Measurements from ENCODE around the gene GAB2.
"Not testable (repeated sequence)": the region's sequence is repeated elsewhere in the genome, so short reads cannot be mapped to it uniquely, and the experiment has no call there.

GAB2 gene

DNA sequence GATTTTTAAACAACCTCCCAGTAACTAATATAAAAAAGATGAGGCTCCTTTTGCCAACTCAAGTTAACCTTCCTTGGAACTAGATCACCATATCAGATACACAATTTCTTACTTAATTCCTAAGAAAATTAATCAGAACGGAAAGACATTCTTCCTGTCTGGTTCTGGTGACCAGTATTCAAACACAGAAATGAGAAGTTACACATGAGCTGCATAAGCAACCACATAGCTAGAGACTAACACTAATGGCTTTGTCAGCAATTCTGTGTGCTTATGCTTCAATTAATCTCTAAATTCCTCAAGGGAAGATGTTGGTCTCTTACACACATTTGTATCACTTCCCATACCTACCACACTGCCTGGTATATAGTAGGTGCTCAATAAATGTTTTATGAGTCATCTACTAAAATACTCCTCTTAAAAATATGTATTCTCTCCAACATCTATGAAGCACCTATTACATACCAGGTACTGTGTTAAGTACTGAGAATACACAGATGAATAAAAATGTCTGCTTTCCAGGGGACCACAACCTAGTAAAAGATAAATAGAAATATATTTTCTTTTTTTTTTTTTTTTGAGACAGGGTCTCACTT lies 54.5 kb downstream of the GAB2 start:
- DNase-seq = no peak

DNA sequence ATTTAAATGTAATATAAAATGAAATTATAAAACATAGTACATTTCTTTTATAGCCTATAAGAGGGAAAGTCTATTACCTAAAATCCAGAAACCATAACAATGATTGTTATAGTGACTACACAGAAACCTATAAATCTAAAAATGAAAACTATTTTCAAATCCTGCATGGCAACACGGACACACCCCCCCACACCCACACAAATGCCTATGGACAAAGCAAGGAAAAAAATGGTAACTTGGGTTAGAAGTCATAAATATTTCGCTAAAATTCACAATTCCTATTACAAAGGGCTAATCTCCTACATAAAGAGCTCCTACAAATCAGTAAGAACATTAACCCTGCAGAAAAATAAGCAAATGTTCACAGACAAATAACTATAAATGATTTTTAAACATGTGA lies 56.4 kb downstream of the GAB2 start:
- no peak for DNase-seq

DNA sequence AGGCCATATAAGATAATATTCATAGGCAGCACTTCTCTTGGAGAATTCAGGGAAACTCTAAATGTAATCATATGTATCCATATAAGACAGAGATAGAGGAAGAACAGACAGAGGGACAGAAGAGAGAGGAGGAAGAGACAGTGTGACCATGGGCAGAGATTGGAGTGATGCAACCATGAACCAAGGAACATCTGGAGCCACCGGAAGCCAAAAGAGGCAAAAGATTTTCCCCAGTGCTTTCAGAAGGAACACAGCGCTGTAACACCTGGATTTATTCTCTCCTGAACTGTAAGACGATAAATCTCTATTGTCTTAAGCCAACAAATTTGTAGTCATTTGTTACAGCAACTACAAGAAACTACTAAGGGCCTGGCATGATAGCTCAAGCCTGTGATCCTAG lies 57.7 kb downstream of the GAB2 start:
- DNase-seq = no peak

DNA sequence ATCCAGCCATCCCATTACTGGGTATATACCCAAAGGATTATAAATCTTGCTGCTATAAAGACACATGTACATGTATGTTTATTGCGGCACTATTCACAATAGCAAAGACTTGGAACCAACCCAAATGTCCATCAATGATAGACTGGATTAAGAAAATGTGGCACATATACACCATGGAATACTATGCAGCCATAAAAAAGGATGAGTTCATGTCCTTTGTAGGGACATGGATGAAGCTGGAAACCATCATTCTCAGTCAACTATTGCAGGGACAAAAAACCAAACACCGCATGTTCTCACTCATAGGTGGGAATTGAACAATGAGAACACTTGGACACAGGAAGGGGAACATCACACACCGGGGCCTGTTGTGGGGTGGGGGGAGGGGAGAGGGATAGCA lies 59.7 kb downstream of the GAB2 start:
- DNase-seq = not testable (repeated sequence)

DNA sequence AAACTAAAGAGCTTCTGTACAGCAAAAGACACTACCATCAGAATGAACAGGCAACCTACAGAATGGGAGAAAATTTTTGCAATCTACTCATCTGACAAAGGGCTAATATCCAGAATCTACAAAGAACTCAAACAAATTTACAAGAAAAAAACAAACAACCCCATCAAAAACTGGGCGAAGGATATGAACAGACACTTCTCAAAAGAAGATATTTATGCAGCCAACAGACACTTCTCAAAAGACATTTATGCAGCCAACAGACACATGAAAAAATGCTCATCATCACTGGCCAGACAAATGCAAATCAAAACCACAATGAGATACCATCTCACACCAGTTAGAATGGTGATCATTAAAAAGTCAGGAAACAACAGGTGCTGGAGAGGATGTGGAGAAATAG lies 60.2 kb downstream of the GAB2 start:
- not testable (repeated sequence) for DNase-seq

DNA sequence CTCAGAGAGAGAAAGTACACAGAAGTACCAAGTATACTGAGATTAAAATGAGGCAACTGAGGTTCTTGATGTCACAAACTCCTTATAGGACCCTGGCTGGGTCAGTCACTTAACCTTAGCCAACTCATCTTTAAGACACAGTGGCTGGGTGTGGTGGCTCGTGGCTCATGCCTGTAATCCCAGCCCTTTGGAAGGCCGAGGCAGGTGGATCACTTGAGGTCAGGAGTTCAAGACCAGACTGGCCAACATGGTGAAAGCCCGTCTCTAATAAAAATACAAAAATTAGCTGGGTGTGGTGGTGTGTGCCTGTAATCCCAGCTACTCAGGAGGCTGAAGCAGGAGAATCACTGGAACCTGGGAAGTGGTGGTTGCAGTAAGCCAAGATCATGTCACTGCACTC lies 61.9 kb downstream of the GAB2 start:
- not testable (repeated sequence) for DNase-seq

DNA sequence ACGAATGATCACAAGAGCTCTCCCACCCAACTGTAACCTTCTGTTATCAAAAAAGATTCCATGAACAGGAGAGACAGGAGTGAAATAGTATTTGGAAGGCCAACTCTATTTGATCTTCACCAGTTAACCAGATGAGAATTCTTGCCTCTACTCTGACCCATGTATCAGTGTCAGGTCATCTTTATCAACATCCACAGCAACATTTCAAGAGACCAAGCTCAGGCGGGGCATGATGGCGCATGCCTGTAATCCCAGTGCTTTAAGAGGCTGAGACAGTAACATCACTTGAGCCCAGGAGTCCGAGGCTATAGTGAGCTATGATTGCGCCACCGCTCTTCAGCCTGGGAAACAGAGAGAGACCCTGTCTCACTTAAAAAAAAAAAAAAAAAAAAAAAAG lies 62.3 kb downstream of the GAB2 start:
- DNase-seq = no peak

DNA sequence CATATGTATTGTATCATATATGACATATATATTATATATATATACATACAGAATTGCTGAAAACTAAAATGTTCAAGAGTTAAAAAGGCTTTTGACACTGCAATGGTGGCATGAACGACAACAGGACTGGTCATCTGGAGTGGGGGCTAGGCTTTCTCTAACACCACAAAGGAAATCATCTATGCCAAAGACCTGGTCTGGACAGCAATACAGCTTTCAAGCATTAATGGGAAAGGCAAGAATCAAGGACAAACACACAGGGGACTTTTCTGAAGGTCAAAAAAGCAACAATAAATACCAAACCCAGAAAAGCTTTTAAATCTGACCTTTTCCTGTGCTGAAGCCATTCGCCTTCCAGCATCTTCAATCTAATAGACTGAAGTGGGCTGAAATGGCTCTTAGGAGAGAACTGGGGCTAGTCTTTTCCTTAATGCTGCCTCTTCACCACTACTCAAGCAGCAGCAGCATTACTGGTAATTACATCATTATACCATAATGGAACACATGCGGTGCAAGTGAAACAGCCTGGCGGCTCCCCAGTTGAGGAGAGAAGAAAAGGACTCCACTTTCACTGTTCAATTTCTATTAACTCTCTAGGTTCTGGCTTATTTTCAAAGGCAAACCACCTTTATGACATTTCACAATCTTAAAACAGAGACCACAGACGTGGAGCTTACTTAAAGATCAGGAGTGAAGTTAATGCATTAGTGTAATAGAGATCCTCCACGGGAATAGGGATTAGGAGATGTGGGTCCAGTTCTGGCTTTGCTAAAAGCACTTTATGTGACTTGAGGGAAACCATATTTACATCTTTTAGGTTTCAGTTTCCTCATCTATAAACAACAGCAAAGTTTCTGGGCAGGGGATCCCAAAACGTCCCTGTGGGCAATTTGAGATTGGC lies 63.0 kb downstream of the GAB2 start:
- DNase-seq = no peak

DNA sequence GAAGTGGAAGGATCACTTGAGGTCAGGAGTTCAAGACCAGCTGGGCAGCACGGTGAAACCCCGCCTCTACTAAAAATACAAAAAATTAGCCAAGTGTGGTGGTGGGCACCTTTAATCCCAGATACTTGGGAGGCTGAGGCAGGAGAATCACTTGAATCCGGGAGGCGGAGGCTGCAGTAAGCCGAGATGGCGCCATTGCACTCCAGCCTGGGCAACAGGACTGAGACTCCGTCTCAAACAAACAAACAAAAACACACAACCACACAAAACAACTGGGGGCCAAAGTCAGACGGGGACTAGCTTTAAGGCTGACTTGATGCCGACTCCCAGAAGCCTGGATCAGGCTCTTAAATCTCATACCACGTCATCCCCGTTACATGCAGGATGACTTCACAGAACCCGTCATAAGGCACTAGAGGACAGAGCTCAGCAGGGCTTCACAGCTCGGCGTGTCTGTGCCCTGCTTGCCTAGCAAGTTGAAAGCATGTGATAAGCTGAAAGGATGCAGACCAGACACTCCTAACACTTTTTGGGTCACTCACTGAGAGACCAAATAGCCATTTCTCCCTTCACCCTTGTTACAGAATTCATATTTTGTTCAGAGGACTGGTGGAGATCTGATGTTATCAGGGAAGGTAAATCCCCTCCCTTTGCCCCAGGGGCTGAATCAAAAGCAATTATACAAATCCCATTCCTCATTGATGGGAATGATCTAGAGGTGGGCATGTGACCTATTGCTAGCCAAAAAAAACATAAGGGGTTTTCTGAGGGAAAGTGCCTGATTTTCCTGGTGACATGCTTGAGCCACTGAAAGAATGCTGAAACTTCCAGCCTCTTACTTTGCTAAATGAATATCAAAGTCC lies 65.4 kb downstream of the GAB2 start:
- no peak for DNase-seq

DNA sequence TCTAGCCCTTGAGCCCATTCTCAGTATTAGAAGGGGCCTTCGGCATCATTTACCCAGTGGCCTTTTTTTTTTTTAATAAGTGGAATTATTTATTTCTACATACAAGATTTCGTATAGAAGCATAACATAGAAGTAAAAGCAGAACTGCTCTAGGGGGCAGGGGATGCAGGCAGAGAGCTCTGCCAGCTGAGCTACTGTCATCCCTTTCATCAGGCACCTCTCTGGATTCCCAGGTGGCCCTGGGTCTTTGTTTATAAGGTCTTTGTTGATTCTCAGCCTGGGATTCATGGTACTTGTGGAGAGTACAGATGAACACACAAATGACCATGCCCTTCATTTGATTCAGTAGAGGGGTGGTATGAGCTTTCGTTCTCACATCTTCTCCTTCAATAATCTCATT lies 66.4 kb downstream of the GAB2 start:
- DNase-seq = no peak

DNA sequence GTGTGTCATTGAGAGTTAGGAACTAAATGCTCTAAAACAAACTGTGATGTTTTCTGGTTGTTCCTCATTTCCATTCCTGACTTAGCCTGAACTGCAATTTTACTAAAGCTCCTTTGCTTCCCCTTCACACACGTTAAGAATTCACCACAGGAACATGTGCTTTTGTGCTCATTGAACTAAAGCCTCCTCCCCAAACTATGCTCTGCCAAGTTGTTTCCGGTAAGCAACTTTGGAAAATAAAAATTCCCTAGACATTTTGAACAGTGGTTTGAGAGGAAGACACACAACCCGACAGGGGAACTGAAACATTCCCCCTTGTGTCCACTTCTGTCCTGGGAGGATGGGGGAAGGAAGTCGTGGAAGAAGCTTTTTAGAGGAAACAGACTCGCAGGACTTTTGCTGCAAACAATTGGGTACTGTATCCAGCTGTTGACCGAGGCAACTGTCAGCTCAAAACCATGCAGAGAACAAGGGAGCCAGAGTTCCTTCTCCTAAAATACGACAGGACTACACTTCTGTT lies 66.9 kb downstream of the GAB2 start:
- DNase-seq = no peak

DNA sequence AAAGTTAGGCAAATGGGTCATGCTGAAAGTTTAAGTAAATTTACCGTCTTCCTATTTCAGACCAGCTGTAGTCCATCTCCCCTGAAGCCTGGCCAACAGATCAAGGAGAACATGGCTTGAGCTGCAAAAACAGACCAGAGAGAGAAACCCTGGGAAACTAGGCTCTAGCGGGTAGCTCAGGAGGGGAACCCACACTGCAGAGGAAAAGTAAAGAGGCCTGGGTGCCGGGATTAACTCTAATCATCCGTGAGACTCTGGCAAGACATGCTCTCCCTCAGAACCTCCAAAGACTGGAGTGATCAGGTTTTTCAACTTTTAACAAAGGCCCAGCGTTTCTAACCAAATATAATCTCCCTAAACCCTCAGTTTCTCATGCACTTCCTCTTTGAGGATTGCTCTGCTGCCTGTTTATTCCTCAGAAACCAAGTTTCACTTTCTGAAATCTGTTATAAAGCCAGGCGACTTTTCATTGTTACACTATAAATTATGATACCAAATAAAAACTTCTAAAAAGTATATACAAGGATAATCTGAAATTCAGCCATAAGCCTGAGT lies 67.5 kb downstream of the GAB2 start:
- DNase-seq = no peak

DNA sequence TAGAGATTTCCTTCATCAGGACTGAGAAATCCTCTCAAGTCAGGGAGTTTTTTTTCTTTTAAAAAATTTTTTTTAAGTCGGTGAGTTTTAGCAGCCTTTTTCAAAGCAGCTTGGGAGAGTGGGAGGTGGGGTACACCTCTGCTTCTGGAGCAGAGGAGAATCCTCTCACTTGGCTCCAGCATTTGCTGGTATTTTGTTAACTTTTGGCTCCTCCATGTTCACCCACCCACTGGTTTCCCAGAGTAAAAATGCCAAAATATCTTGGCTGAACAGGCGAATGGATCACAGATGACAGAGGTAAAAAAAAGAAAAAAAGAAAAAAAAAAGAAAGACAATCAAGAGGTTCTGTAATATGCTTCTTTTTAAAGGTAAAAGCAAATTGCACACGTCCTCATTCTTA lies 68.0 kb downstream of the GAB2 start:
- DNase-seq = no peak

DNA sequence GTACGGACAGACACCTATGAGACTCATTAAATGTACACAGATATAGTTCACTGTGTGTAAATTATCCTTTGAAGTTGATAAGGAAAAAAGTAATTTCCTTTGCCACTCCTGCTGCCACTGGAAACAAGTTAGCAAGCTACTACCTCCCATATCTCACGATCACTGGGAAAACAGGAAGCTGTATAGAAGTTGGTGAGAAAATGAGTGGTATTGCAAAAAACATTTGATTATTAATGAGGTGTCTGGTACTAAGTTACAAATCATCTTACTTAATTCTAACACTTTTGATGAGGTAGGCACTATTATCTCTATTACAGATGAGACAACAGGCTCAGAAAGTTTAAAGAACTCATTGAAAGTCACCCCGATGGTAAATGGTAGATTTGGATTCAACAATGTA lies 68.5 kb downstream of the GAB2 start:
- no peak for DNase-seq

DNA sequence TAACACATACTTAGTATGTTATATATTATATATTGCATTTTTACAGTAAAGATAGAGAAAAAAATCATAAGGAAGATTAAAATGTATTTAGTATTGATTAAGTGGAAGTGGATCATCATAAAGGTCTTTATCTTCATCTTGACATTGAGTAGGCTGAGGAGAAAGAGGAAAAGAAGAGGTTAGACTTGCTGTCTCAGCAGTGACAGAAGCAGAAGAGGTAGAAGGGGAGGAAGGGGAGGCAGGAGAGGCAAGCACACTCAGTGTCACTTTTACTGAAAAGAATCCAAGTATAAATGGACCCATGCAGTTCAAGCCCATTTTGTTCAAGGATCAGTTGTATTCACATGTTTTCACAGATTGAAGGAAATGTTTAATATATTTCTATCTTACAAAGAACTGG lies 69.7 kb downstream of the GAB2 start:
- no peak for DNase-seq

DNA sequence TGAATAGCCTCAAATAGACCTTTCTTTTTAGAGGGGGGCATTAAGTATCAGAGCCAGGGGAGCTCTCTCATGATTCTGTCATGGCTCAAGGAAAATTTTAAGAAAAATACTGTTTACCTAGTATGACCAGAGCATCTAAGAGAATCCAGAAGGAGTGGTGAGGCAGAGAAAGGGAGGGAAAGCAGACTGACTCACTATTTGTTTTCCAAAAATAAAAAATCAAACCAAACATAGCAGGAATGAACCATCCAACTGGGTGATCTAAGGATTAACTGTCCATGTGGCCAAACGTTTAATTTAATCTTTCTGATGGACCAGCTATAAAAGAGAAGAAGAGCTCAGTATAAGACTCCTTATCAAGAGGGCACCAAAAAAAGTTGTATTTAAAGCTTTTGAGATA lies 70.8 kb downstream of the GAB2 start:
- no peak for DNase-seq

DNA sequence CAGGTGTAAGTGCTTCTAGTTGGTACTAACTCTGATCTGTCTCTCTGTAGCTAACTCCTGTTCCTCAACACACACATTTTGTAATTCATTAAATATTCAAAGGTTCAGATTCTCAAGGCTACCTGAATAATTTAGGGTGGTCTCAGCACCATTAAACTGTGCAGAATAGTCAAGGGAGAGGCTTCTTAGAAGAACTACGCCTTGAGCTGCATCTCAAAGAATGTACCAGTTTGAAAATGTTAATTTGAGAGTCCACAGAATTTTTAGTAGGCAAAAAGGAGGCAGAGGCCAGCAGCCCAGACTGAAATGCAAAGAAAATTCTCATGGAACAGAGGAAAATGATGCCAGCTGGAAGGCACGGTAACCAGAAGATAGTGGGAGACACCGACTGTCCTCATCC lies 72.2 kb downstream of the GAB2 start:
- DNase-seq = no peak

DNA sequence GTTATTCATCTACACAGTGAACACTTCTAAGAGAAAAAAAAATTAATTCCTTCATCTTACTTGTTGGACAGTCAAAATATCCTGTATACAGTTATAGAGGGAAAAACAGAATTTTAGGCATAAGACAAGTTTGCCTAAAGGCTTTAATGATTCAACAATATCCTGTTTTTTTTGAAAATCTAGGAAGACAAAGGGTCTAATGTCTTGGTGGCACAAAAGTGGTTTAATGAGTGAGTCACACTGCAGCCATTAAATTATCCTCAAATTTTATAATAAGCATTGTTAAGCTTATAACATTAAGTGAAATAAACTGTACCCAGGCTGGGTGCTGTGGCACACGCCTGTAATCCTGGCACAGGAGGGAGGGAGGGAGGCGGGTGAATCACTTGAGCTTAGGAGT lies 72.9 kb downstream of the GAB2 start:
- DNase-seq = no peak

DNA sequence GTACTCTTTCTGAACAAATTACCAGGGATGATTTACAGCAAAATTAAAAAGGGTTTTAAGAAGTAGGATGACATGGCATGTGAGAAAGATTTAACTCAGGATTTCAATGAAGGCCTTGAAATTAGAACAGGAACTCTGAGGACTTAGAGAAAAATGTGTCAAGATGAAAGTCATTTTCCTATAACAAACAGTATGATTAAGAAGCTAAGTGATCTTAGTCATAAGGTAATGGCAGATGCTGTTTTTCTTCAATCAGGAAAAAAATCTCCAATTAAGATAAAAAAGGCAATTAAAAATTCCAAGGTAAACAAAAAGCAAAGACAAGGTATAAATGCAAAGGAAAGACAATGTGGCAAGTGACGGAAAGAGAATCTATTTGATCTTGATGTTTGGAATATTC lies 73.5 kb downstream of the GAB2 start:
- no peak for DNase-seq

DNA sequence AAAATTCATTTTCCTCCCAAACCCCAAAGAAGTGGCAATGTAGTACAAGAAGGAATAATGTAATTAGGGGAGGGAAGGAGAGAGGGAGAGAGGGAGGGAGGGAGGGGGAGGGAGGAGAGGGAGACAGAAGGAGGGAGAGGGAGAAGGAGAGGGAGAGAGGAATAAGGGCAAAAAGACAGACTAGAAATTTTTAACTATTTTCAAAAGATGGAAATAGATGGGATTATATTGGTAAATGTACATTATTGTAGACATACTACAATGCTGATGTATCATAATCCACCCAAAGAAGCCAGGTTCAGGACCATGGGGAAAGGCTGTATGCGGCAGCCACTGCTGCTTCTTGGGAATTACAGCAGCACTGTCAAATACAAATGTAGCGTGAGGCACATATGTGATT lies 74.3 kb downstream of the GAB2 start:
- no peak for DNase-seq

DNA sequence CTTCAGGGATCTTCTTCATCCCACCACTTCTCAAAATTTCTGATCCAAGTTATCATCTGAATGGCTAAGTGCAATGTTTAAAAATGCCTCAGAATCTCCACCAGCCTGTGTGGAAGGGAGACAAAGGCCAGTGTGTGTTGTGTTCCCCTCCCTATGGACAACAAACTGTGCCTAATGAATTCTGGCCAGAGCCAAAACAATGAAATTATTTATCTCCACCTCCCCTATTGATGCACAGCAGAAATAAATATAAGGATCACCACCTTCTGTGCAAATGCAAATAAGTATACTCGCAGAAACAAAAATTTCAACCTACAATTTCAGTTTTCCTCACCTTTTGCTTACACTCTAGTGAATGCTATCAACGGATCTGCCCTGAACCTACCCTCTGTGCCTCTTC lies 75.8 kb downstream of the GAB2 start:
- DNase-seq = no peak

DNA sequence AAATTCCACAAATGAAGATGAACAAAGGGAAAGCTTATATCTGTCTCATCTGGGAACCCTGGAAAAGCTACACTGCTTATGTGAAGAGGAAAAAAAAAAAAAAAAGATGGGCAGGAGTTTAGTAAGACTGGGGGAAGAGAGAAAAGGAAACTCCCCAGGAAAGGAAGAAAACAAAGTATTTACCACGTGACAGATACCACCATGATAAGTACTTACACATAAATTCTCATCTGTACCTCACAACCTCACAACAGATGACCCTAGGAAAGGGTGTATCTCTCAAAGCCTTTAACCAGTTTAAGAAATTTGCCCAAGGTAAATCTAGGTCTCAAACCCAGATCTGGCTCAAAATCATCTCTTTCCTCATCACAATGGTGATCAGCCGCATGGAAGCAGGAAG lies 77.1 kb downstream of the GAB2 start:
- no peak for DNase-seq

DNA sequence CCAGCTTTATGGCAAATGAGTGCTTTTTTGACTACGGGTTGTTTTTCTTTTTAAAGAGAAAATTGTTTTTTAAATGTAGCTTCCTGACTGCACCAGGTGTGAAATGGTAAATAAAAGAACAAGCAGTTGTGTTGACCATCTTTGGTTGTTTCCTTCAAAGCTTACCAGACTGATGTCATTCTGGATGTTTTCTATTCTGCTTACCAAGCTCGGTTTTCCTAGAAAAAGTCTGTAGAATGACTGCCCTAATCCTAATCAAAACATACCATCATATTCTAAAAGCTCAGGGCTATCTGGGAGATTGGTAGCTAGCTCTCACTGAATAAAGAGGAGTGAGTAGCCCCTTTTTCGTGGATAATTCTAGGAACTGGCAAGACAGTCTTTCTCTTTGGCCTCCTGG lies 77.7 kb downstream of the GAB2 start:
- no peak for DNase-seq

All from stimulated activated CD4-positive, alpha-beta T cell treated with anti-CD3 and anti-CD28 coated beads, Interleukin-4, amount 100 ng/mL, for 4 hours (primary cell).